ENCODE measurements around the gene MACROD2. TPM values are rescaled to one million over a fixed set of nuclear protein-coding genes. Genes with fewer than 3 reads are reported as not detected.

Gene MACROD2
- total RNA-seq, 2 donors from 2014 or later: 0.94 to 10.4 TPM

DNA sequence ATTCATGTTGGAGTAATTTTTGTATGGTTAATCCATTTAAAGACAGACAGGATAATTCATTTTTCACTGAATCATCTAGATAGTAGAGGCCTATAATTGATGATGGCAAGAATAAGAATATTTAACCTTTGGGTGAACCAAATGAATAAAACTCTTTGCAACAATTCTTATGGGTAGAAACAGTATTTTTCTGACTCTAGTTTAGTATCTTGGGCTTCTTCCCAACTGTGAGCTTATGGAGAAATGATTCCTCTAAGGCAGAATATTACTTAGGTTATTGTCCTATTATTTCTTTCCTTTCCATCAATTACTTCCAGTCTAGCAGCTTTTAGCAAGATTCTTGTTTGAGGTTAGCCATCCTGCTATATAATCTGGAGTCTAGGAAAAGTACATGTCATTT is 1077.0 kb downstream of the MACROD2 start:
- H3K27me3 ChIP-seq: no peaks in the 10 kb centered on the region
- no peaks in the 10 kb centered on the region for H3K36me3 ChIP-seq
- H3K4me3 ChIP-seq: no peak overlapping the region
- no peak for DNase-seq (ENCODE audit: low spot score)
- H3K27ac ChIP-seq: no peak overlapping the region
- no peaks in the 10 kb centered on the region for H3K9me3 ChIP-seq
- TF ChIP-seq, protein P1, sequence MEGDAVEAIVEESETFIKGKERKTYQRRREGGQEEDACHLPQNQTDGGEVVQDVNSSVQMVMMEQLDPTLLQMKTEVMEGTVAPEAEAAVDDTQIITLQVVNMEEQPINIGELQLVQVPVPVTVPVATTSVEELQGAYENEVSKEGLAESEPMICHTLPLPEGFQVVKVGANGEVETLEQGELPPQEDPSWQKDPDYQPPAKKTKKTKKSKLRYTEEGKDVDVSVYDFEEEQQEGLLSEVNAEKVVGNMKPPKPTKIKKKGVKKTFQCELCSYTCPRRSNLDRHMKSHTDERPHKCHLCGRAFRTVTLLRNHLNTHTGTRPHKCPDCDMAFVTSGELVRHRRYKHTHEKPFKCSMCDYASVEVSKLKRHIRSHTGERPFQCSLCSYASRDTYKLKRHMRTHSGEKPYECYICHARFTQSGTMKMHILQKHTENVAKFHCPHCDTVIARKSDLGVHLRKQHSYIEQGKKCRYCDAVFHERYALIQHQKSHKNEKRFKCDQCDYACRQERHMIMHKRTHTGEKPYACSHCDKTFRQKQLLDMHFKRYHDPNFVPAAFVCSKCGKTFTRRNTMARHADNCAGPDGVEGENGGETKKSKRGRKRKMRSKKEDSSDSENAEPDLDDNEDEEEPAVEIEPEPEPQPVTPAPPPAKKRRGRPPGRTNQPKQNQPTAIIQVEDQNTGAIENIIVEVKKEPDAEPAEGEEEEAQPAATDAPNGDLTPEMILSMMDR (IDR thresholded peaks at IDR 0.05): no peak
- no peaks in the 10 kb centered on the region for H3K4me1 ChIP-seq

GRCh38 chr20:15075586-15075985 is 1080.3 kb downstream of the MACROD2 start:
- no peak overlapping the region for H3K4me3 ChIP-seq
- TF ChIP-seq, protein P1 (IDR thresholded peaks at IDR 0.05): no peak
- no peaks in the 10 kb centered on the region for H3K9me3 ChIP-seq
- DNase-seq (ENCODE audit: low spot score): no peak
- no peaks in the 10 kb centered on the region for H3K4me1 ChIP-seq
- H3K27me3 ChIP-seq: no peaks in the 10 kb centered on the region
- H3K27ac ChIP-seq: no peak overlapping the region
- H3K36me3 ChIP-seq: no peaks in the 10 kb centered on the region

DNA sequence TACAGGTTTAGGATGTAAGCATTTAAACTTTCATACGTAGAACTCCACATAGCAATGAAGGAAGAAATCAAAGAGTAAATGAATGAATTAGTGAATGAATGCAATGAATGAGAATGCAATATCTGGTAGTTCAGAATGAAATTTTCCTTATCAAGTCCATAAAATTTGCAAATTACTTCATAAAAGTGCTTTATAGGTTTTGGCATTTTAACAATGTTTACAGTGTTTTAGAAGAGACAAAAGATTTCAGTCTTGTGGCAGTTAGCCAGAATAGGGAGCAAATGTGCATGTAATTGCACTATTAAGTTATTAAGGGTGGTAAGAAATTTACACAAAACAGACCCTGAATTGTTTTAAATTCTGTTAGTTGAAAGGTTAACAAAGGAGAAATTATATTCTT is 1081.5 kb downstream of the MACROD2 start:
- no peaks in the 10 kb centered on the region for H3K9me3 ChIP-seq
- H3K36me3 ChIP-seq: no peaks in the 10 kb centered on the region
- H3K4me1 ChIP-seq: no peaks in the 10 kb centered on the region
- H3K27me3 ChIP-seq: no peaks in the 10 kb centered on the region
- DNase-seq (ENCODE audit: low spot score): no peak
- H3K27ac ChIP-seq: no peak overlapping the region
- no peak overlapping the region for H3K4me3 ChIP-seq
- TF ChIP-seq, protein P1 (IDR thresholded peaks at IDR 0.05): no peak

DNA sequence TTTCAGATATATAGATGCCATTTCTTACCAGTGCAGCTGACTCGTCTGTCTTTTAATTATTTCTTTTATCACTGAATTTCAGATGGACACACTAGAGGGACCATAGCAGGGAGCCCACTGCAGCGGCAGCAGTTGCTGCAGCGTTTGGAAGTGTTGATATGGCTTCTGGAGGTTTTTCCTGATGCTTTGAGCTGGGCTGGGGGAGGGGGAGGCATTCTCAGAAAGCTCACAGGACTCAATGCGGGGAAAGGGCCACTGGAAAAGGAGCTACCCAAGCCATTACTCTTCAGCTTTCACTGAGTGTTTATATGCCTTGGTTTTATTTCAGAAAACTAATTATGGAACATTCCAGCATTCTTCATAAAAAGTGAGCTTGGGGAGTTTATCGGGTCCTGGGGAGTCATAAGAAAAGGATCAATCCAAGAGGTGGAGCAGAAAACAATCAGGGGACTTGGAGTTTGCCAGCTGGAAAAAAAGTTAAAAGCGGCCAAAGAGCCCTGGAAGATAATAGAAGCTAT is 1082.5 kb downstream of the MACROD2 start:
- TF ChIP-seq, protein P1 (IDR thresholded peaks at IDR 0.05): no peak
- Histone ChIP-seq H3K27ac (no peak overlapping the region), H3K4me1 (no peaks in the 10 kb centered on the region), H3K4me3 (no peak overlapping the region), H3K36me3 (no peaks in the 10 kb centered on the region), H3K9me3 (no peaks in the 10 kb centered on the region), H3K27me3 (no peaks in the 10 kb centered on the region)
- no peak for DNase-seq (ENCODE audit: low spot score)

GRCh38 chr20:15079594-15080340 is 1084.5 kb downstream of the MACROD2 start:
- H3K9me3 ChIP-seq: no peaks in the 10 kb centered on the region
- H3K36me3 ChIP-seq: no peaks in the 10 kb centered on the region
- no peak overlapping the region for H3K4me3 ChIP-seq
- H3K27me3 ChIP-seq: no peaks in the 10 kb centered on the region
- H3K4me1 ChIP-seq: no peaks in the 10 kb centered on the region
- DNase-seq (ENCODE audit: low spot score): no peak
- no peak overlapping the region for H3K27ac ChIP-seq
- TF ChIP-seq, protein P1 (IDR thresholded peaks at IDR 0.05): no peak

Data from right atrium auricular region (tissue), 2 donors.